Measurements from ENCODE around the gene ADIPOR1.
"Not testable (repeated sequence)": the region's sequence is repeated elsewhere in the genome, so short reads cannot be mapped to it uniquely, and the experiment has no call there.

The ADIPOR1 gene

DNA sequence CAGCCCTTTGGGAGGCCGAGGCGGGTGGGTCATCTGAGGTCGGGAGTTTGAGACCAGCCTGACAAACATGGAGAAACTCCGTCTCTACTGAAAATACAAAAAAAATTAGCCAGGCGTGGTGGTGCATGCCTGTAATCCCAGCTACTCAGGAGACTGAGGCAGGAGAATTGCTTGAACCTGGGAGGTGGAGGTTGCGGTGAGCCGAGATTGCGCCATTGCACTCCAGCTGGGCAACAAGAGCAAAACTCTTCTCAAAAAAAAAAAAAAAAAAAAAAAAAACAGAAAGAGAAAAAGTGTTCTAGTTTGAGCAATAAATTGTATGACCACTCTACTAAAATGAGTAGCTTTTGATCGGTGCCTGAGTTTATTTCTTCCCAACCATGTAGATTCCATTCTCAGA is 28.0 kb upstream of the ADIPOR1 start:
- H3K36me3 Mint-ChIP-seq (ENCODE audit: low read depth); H3K27me3 Mint-ChIP-seq; H3K9me3 Mint-ChIP-seq: not testable (repeated sequence)

DNA sequence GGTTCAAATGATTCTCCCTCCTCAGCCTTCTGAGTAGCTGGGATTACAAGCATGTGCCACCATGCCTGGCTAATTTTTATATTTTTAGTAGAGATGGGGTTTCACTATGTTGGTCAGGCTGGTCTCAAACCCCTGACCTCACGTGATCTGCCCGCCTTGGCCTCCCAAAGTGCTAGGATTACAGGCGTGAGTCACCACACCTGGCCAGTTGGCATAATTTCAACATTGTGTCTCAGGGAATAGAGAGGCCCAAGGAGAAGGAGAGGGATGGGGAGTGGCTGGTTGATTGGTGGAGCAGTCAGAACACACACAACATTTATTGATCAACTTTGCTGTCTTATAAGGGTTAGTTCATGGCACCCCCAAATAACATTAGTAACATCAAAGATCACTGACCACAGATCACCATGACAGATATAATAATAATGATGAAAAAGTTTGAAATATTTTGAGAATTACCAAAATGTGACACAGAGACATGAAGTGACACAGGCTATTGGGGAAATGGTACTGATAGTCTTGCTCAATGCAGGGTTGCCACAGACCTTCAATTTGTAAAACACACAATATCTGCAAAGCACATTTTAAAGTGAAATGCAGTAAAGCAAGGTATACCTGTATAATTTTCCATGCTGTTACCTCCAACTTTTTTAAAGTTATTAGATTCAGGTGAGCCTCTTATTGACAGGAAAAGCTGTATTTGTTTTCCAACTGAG is 24.8 kb upstream of the ADIPOR1 start:
- no peak overlapping the region for H3K4me3 Mint-ChIP-seq
- H3K27me3 Mint-ChIP-seq: peaks cover 3% of the 10 kb centered on the region
- no peaks in the 10 kb centered on the region for H3K4me1 Mint-ChIP-seq
- DNase-seq (no peak), ATAC-seq (no peak)
- H3K36me3 Mint-ChIP-seq (ENCODE audit: low read depth): no peaks in the 10 kb centered on the region
- no peak overlapping the region for H3K27ac Mint-ChIP-seq
- no peaks in the 10 kb centered on the region for H3K9me3 Mint-ChIP-seq

More for the DNA sequence above, 28.0 kb upstream of the ADIPOR1 start:
- not testable (repeated sequence) for H3K27ac Mint-ChIP-seq, DNase-seq, ATAC-seq, H3K4me3 Mint-ChIP-seq, H3K4me1 Mint-ChIP-seq

DNA sequence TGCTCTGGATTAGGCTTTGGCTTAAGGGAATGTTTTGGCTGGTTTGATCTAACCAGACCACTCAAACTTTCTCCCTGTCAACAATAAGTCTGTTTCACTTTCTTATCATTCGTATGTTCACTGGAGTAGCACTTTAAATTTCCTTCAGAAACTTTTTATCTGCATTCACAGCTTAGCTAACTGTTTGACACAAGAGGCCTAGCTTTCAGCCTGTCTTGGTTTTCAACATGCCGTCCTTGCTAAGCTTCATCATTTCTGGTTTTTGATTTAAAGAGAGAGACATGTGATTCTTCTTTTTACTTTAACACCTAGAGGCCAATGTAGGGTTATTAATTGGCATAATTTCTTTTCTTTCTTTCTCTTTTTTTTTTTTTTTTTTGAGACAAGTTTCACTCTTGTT is 23.8 kb upstream of the ADIPOR1 start:
- Mint-ChIP-seq H3K27me3 (peaks cover 3% of the 10 kb centered on the region), H3K4me3 (no peak overlapping the region), H3K9me3 (no peaks in the 10 kb centered on the region), H3K36me3 (ENCODE audit: low read depth) (no peaks in the 10 kb centered on the region), H3K27ac (no peak overlapping the region), H3K4me1 (no peaks in the 10 kb centered on the region)
- DNase-seq: no peak
- no peak for ATAC-seq

DNA sequence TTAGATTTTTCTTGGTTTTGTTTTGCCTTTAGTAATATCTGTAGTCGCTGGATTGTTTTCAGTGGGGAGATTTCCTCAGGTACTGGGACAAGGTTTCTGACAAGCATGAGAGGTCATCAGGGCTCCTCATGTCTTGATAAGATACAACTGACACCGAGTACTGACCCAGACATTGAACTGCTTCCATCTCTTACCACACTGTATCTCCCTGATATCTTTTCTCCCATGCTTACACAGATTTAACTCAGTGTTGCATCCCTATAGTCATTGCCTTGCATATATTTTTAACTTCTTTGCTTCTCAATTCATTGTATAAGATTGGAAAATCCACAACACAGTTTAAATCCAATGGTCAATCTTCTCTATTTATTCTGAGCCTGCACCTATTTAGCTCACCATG is 21.3 kb upstream of the ADIPOR1 start:
- Mint-ChIP-seq H3K4me3 (no peak overlapping the region), H3K4me1 (no peaks in the 10 kb centered on the region), H3K27me3 (peaks cover 6% of the 10 kb centered on the region), H3K36me3 (ENCODE audit: low read depth) (no peaks in the 10 kb centered on the region), H3K27ac (no peak overlapping the region), H3K9me3 (no peaks in the 10 kb centered on the region)
- no peak for DNase-seq
- no peak for ATAC-seq

DNA sequence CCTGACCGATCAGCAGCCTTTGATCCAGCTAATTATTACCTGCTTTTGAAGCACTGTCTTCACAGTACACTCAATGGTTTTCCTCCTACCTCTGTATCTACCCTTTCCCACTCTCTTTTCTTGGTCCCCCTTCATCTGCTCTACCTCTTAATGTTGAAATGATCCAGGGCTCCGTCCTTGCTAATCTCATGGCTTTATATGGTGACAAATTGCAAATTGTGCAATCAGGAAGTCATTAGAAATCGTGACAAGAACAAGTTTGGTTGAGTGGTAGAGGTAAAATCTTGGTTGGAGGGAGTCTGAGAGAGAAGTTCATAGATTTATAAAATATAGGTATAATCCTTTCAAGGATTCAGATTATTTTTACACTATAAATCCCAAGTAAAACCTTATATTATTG is 18.5 kb upstream of the ADIPOR1 start:
- H3K36me3 Mint-ChIP-seq (ENCODE audit: low read depth): no peaks in the 10 kb centered on the region
- no peak overlapping the region for H3K27ac Mint-ChIP-seq
- H3K27me3 Mint-ChIP-seq: peaks cover 6% of the 10 kb centered on the region
- H3K4me3 Mint-ChIP-seq: no peak overlapping the region
- DNase-seq (no peak), ATAC-seq (no peak)
- H3K9me3 Mint-ChIP-seq: no peaks in the 10 kb centered on the region
- H3K4me1 Mint-ChIP-seq: no peaks in the 10 kb centered on the region

DNA sequence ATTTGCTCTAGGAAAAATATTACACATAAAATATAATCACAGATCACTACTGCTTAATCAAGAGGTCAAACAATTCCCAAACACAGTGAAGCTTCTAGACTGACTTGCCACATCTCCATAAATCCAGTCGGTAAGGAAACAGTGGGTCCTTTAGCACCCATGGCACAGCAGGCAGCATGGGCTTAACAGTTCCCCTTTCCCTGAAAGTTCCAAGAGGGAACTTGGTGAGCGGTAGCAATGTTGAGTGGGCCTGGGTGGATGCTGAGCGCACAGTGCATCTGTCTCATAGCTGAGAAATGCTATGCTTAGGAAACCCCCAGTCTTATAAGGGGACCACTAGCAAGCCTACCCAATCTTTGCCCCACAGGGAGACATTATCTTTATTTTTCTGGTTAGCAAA is 16.7 kb upstream of the ADIPOR1 start:
- Mint-ChIP-seq H3K9me3 (no peaks in the 10 kb centered on the region), H3K27me3 (peaks cover 4% of the 10 kb centered on the region), H3K4me3 (no peak overlapping the region), H3K4me1 (no peaks in the 10 kb centered on the region), H3K36me3 (ENCODE audit: low read depth) (no peaks in the 10 kb centered on the region), H3K27ac (no peak overlapping the region)
- DNase-seq: no peak
- no peak for ATAC-seq

DNA sequence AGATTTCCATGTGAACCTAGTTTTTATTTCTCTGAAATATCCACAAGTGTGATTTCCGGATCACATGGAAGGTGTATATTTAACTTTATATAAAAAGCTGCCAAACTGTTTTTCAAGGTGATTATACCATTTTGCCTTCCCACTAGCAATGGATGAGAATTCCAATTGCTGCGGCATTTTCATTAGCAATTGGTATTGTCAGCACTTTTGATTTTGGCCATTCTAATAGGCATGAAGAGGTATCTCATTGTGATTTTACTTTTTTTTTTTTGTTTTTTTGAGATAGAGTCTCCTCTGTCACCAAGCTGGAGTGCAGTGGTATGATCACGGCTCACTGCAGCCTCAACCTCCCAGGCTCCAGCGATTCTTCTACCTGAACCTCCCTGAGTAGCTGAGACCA is 13.9 kb upstream of the ADIPOR1 start:
- no peak overlapping the region for H3K27ac Mint-ChIP-seq
- H3K9me3 Mint-ChIP-seq: no peaks in the 10 kb centered on the region
- peaks cover 18% of the 10 kb centered on the region for H3K4me1 Mint-ChIP-seq
- ATAC-seq (no peak), DNase-seq (no peak)
- H3K36me3 Mint-ChIP-seq (ENCODE audit: low read depth): no peaks in the 10 kb centered on the region
- H3K27me3 Mint-ChIP-seq: peaks cover 3% of the 10 kb centered on the region
- no peak overlapping the region for H3K4me3 Mint-ChIP-seq

DNA sequence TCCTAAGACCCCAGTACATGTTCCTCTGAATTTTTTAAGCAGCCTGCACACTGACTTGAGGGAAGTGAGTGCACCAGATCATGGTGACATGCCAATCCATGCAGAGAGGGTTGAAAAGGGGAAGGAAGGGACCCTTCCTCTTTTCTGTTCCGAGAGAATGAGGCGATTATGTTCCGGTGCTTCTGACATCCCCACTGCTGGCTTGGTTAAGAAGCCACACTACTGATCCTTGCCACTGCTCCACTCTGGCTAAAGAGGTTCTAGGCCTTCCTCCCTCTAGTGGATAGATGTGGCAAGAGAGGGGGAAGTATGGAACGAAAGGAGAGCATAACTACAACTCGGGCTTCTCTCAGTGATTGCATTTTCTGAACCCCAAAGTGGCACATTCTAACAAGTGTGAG is 10.8 kb upstream of the ADIPOR1 start:
- Mint-ChIP-seq H3K4me3 (peak overlapping the region; percentile 46), H3K27me3 (no peaks in the 10 kb centered on the region), H3K4me1 (peaks cover 27% of the 10 kb centered on the region), H3K9me3 (no peaks in the 10 kb centered on the region), H3K27ac (peak overlapping the region; percentile 57), H3K36me3 (ENCODE audit: low read depth) (peaks cover 3% of the 10 kb centered on the region)
- ATAC-seq: peak; percentile 69
- peak; percentile 25 for DNase-seq

DNA sequence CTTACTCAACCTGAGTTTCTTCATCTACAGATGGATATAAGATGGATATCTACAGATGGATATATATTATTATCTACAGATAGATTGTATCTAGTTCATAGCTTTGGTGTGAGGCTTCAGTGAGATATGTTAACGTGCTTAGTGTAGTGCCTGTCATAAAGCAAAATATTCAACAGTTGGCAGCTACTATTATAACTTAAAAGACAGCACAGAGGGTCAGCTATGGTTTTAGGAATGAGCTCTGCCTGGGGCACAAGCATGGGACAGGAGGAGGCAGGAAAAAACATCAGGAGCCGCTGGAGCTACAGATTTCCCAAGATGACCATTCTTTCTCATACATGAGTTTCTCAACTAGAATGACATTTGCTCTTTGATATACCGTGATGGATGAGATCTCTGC is 10.2 kb upstream of the ADIPOR1 start:
- DNase-seq (no peak), ATAC-seq (no peak)
- peak overlapping the region; percentile 84 for H3K4me3 Mint-ChIP-seq
- H3K36me3 Mint-ChIP-seq (ENCODE audit: low read depth): peaks cover 3% of the 10 kb centered on the region
- H3K9me3 Mint-ChIP-seq: no peaks in the 10 kb centered on the region
- H3K27ac Mint-ChIP-seq: no peak overlapping the region
- peaks cover 27% of the 10 kb centered on the region for H3K4me1 Mint-ChIP-seq
- no peaks in the 10 kb centered on the region for H3K27me3 Mint-ChIP-seq

DNA sequence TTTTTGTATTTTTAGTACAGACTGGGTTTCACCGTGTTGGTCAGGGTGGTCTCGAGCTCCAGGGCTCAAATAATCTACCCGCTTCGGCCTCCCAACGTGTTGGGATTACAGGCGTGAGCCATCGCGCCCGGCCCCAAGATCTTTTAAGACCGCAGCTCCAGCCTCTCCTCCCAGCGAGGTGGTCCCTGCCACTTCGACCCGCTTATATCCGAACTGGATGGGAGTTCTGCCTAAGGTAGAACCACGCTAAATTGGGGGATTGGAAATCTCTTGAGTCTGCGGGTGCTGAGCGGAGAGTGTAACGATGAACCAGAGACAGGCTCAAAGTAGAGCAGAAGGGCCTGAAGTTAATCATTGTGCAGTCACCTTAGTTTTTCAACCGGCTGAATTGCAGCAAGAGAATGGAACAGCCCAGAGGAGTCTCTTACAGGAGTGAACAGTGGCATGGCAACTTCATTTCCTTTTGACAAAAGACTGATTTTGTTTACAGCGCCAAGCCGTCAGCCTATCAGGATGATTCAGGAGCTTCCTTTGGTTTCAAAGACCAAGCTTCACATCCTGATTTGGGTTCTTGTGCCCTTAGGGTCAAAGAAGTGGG is 9.7 kb upstream of the ADIPOR1 start:
- H3K27ac Mint-ChIP-seq: peak overlapping the region; percentile 75
- peak; percentile 3 for ATAC-seq
- peaks cover 27% of the 10 kb centered on the region for H3K4me1 Mint-ChIP-seq
- peak; percentile 15 for DNase-seq
- H3K4me3 Mint-ChIP-seq: peak overlapping the region; percentile 84
- H3K9me3 Mint-ChIP-seq: no peaks in the 10 kb centered on the region
- H3K27me3 Mint-ChIP-seq: no peaks in the 10 kb centered on the region
- peaks cover 3% of the 10 kb centered on the region for H3K36me3 Mint-ChIP-seq (ENCODE audit: low read depth)

DNA sequence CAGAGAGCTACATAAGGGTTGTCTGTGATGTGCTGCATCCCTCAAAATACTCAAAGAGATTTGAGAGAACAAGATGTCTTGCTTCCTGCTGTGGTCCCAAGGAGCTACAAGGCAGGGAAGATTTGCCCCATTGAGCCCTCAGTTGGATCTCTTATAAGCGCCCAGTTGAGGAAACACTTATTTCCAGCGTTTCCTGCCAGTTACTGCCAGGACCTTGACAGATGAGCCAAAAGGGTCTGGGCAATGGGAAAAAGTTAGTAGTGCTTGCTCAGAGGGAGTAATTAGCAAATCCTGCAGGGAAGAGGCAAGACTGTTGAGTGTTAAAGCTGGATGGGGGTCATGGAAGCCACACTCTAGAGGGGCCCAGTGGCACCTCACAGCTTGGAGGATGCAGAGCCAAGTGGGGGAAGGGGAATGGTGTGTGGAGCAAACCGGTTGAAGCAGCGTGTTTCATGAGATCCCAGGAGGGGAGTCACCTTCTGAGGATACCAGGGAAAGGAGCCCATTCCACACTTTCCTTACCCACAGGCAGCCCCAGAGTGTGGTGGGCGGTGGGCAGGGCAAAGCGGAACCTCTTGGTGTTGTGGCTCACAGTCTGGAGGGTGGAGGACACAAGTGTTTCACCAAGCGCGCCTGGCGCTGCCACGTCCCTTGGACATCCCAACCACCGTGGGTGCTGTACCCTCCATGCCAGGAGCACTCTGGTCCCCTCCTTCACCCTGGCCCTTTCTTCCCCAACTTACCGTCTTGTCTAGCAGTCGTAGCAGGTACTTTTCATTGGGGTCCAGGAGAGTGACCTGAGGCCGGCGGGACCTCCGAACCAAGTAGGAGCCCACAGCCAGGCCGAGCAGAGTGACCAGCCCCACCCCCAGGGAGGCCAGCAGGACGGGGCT is 8.1 kb upstream of the ADIPOR1 start:
- Mint-ChIP-seq H3K27ac (peak overlapping the region; percentile 73), H3K4me1 (peaks cover 27% of the 10 kb centered on the region), H3K4me3 (peak overlapping the region; percentile 81), H3K9me3 (no peaks in the 10 kb centered on the region), H3K36me3 (ENCODE audit: low read depth) (peaks cover 3% of the 10 kb centered on the region), H3K27me3 (no peaks in the 10 kb centered on the region)
- ATAC-seq: no peak
- DNase-seq: no peak

DNA sequence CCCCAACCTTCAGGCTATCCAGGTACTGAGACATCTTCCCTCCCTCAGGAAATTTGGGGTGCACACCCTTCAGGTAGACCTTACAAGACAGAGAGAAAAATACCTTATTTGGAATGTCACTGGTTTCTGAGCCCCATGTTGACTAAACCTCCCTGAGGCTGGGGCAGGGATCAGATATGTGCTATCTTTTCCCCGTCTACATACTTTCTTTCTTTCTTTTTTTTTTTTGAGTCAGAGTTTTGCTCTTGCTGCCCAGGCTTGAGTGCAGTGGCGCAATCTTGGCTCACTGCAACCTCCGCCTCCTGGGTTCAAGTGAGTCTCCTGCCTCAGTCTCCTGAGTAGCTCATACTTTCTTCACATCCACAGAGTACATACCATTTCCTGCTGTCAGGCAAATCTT is 7.3 kb upstream of the ADIPOR1 start:
- ATAC-seq: no peak
- Mint-ChIP-seq H3K4me3 (peak overlapping the region; percentile 81), H3K27me3 (no peaks in the 10 kb centered on the region), H3K9me3 (no peaks in the 10 kb centered on the region), H3K27ac (no peak overlapping the region), H3K4me1 (peaks cover 27% of the 10 kb centered on the region), H3K36me3 (ENCODE audit: low read depth) (peaks cover 3% of the 10 kb centered on the region)
- DNase-seq: no peak

DNA sequence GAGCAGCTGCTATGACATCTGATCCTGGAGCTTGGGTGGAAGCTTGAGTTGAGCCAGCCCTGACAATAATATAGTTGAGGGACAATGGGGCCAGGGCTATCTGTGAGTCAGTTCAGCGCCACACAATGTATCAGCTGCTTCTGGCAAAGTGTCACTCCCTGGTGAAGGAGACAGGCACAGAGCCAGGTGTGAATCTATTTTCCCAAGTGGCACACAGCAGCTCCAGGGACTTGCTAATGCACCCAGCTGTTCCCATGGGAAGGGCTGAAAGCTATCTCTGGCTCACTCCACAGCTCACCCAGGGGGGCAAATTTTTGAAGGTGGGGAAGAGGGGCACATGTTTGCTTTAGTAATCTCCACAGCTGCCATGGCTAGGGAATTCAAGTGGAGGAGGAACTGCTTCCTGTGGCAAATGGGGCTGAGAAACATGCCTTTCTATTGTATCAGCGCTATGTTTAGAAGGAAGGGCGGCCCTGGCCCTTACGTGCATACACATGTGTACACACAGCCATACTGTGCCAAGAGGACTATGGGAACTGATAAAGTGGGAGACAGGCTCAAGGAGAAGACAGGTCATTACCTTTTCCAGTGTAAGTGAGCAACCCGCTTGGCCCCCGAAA is 6.8 kb upstream of the ADIPOR1 start:
- Mint-ChIP-seq H3K27ac (peak overlapping the region; percentile 28), H3K4me1 (peaks cover 27% of the 10 kb centered on the region), H3K27me3 (no peaks in the 10 kb centered on the region), H3K36me3 (ENCODE audit: low read depth) (peaks cover 3% of the 10 kb centered on the region), H3K4me3 (no peak overlapping the region), H3K9me3 (no peaks in the 10 kb centered on the region)
- ATAC-seq (no peak), DNase-seq (no peak)

DNA sequence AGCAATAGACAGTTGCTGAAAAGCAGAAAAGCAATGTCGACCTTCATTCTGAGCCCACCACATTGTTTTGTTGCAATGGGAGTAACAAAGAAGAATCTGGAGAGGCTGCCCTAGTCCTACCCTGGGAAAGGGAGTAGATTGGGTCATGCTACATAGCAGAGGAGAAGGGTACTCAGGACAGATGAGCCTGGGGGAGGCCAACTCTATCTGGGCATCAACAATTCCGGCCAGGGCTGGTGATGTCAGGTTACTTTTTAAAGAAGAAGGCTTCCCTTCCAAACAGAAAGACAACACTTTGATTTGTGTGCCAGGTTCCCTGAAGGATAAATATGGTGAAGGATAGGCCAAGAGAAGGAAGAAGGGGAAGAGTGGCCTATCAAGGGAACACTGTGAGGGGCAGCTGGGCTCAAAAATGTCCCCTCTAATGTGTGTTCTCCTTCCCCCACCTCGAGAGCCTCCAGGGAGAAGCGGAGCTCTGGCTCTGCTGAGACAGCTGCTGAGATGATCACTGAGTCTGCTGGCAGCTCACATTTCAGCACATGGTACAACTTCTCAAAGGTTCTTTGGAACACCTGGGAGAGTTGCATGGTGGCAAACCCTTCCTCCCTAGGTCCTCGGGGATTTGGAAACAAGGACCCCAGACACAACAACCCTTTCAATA is 3.2 kb upstream of the ADIPOR1 start:
- peaks cover 4% of the 10 kb centered on the region for H3K36me3 Mint-ChIP-seq (ENCODE audit: low read depth)
- H3K4me1 Mint-ChIP-seq: peaks cover 27% of the 10 kb centered on the region
- H3K27ac Mint-ChIP-seq: no peak overlapping the region
- no peaks in the 10 kb centered on the region for H3K27me3 Mint-ChIP-seq
- ATAC-seq (no peak), DNase-seq (no peak)
- H3K9me3 Mint-ChIP-seq: no peaks in the 10 kb centered on the region
- no peak overlapping the region for H3K4me3 Mint-ChIP-seq

Measured in activated naive CD8-positive, alpha-beta T cell treated with anti-CD3 and anti-CD28 coated beads, Interleukin-2, amount 50 U/mL, for 24 hours (primary cell).